ENCODE results near the gene FAM210A. TPM values are rescaled to one million over a fixed set of nuclear protein-coding genes. Genes with fewer than 3 reads are reported as not detected.
A peak's percentile ranks its signal among the peaks of the same experiment; 100 is the strongest.

FAM210A gene
- total and polyA plus RNA-seq, 2 experiments from 2014 or later = 17.2 to 17.9 TPM

GRCh38 chr18:13628211-13628610 is 98.1 kb downstream of the FAM210A start:
- no peaks in the 10 kb centered on the region for H3K36me3 ChIP-seq (ENCODE audit: insufficient read depth)
- no peaks in the 10 kb centered on the region for H3K79me2 ChIP-seq (replicated peaks; ENCODE audit: insufficient read depth)
- no peaks in the 10 kb centered on the region for H3K27me3 ChIP-seq (ENCODE audit: insufficient read depth)
- peak; percentile 10; the same call in 1 of the 3 replicates for ATAC-seq
- Mint-ChIP-seq H3K9me3 (peaks cover 12% of the 10 kb centered on the region), H3K4me3 (no peak overlapping the region), H3K27me3 (ENCODE audit: insufficient read depth, low read depth, poor library complexity) (peaks cover 7% of the 10 kb centered on the region), H3K36me3 (ENCODE audit: low read depth) (peaks cover 4% of the 10 kb centered on the region; the same call in 2 of the 3 replicates), H3K4me1 (peaks cover 6% of the 10 kb centered on the region), H3K27ac (no peak overlapping the region)
- no peaks in the 10 kb centered on the region for H3K9me2 ChIP-seq (ENCODE audit: insufficient read depth)
- TF ChIP-seq ZNF331 (CRISPR knock-in tag; IDR thresholded peaks at IDR 0.05; ENCODE audit: low read depth) (no peak), NANOG (IDR thresholded peaks at IDR 0.05; ENCODE audit: borderline replicate concordance) (no peak), JUNB (IDR thresholded peaks at IDR 0.05; ENCODE audit: unreplicated experiment) (no peak), REST (IDR thresholded peaks at IDR 0.05; ENCODE audit: unreplicated experiment) (no peak), POLR2AphosphoS5 (IDR thresholded peaks at IDR 0.05; ENCODE audit: low read depth) (no peak), EZH2phosphoT487 (IDR thresholded peaks at IDR 0.05; ENCODE audit: unreplicated experiment) (no peak), CREB1 (CRISPR knock-in tag; IDR thresholded peaks at IDR 0.05; ENCODE audit: low read depth) (no peak), STAT1 (IDR thresholded peaks at IDR 0.05; ENCODE audit: unreplicated experiment) (no peak)
- TF ChIP-seq, protein P1, sequence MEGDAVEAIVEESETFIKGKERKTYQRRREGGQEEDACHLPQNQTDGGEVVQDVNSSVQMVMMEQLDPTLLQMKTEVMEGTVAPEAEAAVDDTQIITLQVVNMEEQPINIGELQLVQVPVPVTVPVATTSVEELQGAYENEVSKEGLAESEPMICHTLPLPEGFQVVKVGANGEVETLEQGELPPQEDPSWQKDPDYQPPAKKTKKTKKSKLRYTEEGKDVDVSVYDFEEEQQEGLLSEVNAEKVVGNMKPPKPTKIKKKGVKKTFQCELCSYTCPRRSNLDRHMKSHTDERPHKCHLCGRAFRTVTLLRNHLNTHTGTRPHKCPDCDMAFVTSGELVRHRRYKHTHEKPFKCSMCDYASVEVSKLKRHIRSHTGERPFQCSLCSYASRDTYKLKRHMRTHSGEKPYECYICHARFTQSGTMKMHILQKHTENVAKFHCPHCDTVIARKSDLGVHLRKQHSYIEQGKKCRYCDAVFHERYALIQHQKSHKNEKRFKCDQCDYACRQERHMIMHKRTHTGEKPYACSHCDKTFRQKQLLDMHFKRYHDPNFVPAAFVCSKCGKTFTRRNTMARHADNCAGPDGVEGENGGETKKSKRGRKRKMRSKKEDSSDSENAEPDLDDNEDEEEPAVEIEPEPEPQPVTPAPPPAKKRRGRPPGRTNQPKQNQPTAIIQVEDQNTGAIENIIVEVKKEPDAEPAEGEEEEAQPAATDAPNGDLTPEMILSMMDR (conservative IDR thresholded peaks at IDR 0.05; ENCODE audit: low read depth in 2 of 2) = no peak
- TF ChIP-seq, protein P2, sequence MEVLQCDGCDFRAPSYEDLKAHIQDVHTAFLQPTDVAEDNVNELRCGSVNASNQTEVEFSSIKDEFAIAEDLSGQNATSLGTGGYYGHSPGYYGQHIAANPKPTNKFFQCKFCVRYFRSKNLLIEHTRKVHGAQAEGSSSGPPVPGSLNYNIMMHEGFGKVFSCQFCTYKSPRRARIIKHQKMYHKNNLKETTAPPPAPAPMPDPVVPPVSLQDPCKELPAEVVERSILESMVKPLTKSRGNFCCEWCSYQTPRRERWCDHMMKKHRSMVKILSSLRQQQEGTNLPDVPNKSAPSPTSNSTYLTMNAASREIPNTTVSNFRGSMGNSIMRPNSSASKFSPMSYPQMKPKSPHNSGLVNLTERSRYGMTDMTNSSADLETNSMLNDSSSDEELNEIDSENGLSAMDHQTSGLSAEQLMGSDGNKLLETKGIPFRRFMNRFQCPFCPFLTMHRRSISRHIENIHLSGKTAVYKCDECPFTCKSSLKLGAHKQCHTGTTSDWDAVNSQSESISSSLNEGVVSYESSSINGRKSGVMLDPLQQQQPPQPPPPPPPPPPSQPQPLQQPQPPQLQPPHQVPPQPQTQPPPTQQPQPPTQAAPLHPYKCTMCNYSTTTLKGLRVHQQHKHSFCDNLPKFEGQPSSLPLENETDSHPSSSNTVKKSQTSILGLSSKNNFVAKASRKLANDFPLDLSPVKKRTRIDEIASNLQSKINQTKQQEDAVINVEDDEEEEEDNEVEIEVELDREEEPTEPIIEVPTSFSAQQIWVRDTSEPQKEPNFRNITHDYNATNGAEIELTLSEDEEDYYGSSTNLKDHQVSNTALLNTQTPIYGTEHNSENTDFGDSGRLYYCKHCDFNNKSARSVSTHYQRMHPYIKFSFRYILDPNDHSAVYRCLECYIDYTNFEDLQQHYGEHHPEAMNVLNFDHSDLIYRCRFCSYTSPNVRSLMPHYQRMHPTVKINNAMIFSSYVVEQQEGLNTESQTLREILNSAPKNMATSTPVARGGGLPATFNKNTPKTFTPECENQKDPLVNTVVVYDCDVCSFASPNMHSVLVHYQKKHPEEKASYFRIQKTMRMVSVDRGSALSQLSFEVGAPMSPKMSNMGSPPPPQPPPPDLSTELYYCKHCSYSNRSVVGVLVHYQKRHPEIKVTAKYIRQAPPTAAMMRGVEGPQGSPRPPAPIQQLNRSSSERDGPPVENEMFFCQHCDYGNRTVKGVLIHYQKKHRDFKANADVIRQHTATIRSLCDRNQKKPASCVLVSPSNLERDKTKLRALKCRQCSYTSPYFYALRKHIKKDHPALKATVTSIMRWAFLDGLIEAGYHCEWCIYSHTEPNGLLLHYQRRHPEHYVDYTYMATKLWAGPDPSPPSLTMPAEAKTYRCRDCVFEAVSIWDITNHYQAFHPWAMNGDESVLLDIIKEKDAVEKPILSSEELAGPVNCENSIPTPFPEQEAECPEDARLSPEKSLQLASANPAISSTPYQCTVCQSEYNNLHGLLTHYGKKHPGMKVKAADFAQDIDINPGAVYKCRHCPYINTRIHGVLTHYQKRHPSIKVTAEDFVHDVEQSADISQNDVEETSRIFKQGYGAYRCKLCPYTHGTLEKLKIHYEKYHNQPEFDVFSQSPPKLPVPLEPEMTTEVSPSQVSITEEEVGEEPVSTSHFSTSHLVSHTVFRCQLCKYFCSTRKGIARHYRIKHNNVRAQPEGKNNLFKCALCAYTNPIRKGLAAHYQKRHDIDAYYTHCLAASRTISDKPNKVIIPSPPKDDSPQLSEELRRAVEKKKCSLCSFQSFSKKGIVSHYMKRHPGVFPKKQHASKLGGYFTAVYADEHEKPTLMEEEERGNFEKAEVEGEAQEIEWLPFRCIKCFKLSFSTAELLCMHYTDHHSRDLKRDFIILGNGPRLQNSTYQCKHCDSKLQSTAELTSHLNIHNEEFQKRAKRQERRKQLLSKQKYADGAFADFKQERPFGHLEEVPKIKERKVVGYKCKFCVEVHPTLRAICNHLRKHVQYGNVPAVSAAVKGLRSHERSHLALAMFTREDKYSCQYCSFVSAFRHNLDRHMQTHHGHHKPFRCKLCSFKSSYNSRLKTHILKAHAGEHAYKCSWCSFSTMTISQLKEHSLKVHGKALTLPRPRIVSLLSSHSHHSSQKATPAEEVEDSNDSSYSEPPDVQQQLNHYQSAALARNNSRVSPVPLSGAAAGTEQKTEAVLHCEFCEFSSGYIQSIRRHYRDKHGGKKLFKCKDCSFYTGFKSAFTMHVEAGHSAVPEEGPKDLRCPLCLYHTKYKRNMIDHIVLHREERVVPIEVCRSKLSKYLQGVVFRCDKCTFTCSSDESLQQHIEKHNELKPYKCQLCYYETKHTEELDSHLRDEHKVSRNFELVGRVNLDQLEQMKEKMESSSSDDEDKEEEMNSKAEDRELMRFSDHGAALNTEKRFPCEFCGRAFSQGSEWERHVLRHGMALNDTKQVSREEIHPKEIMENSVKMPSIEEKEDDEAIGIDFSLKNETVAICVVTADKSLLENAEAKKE (CRISPR knock-in tag; IDR thresholded peaks at IDR 0.05) = no peak
- TF ChIP-seq, protein P3, sequence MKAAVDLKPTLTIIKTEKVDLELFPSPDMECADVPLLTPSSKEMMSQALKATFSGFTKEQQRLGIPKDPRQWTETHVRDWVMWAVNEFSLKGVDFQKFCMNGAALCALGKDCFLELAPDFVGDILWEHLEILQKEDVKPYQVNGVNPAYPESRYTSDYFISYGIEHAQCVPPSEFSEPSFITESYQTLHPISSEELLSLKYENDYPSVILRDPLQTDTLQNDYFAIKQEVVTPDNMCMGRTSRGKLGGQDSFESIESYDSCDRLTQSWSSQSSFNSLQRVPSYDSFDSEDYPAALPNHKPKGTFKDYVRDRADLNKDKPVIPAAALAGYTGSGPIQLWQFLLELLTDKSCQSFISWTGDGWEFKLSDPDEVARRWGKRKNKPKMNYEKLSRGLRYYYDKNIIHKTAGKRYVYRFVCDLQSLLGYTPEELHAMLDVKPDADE (IDR thresholded peaks at IDR 0.05) = no peak
- no peaks in the 10 kb centered on the region for H3F3A ChIP-seq (replicated peaks; ENCODE audit: low read depth)
- H3K4me3 ChIP-seq = no peak overlapping the region
- H3K27ac ChIP-seq (ENCODE audit: low read depth) = no peak overlapping the region
- no peak for DNase-seq (ENCODE audit: low spot score)
- no peak overlapping the region for H3K4me2 ChIP-seq
- H3K4me1 ChIP-seq (ENCODE audit: insufficient read depth) = no peaks in the 10 kb centered on the region
- H4K20me1 ChIP-seq (replicated peaks; ENCODE audit: insufficient read depth) = no peaks in the 10 kb centered on the region
- no peak overlapping the region for H2AFZ ChIP-seq

All from GM23338 (cell line).